ENCODE data around the gene PHLDB1. TPM values are rescaled to one million over a fixed set of nuclear protein-coding genes. Genes with fewer than 3 reads are reported as not detected.

Gene PHLDB1
- total RNA-seq, 3 donors from 2014 or later, result 79.4 to 116 (median 115) TPM

- intact Hi-C loops (cut with DNase I, micrococcal nuclease), result no loop called here
- Histone ChIP-seq H3K4me3 (no peak overlapping the region), H3K4me1 (ENCODE audit: low read depth) (peaks cover 14% of the 10 kb centered on the region), H3K9me3 (no peaks in the 10 kb centered on the region), H3K36me3 (ENCODE audit: low read depth) (no peaks in the 10 kb centered on the region)
- ATAC-seq (no peak), DNase-seq (no peak)
- no peak for TF ChIP-seq CTCF (IDR thresholded peaks at IDR 0.05)
Measured at GRCh38 chr11:118643142-118643994, 36.0 kb downstream of the PHLDB1 start.

GRCh38 chr11:118643995-118644345 lies 36.6 kb downstream of the PHLDB1 start:
- no peak for ATAC-seq
- Histone ChIP-seq H3K4me3 (no peak overlapping the region), H3K4me1 (ENCODE audit: low read depth) (peaks cover 14% of the 10 kb centered on the region), H3K36me3 (ENCODE audit: low read depth) (no peaks in the 10 kb centered on the region), H3K9me3 (no peaks in the 10 kb centered on the region)
- intact Hi-C loops (cut with DNase I, micrococcal nuclease), result no loop called here
- DNase-seq, result no peak
- no peak for TF ChIP-seq CTCF (IDR thresholded peaks at IDR 0.05)

- intact Hi-C loops (cut with DNase I, micrococcal nuclease), result no loop called here
Measured at GRCh38 chr11:118644496-118644895, 37.1 kb downstream of the PHLDB1 start.

GRCh38 chr11:118645066-118645715 lies 37.8 kb downstream of the PHLDB1 start:
- Histone ChIP-seq H3K4me3 (no peak overlapping the region), H3K4me1 (ENCODE audit: low read depth) (peaks cover 14% of the 10 kb centered on the region), H3K36me3 (ENCODE audit: low read depth) (no peaks in the 10 kb centered on the region), H3K9me3 (no peaks in the 10 kb centered on the region)
- ATAC-seq (no peak), DNase-seq (no peak)
- TF ChIP-seq CTCF (IDR thresholded peaks at IDR 0.05), result no peak
- intact Hi-C loops (cut with DNase I, micrococcal nuclease), result no loop called here

More at GRCh38 chr11:118644496-118644895, 37.1 kb downstream of the PHLDB1 start:
- H3K36me3 ChIP-seq (ENCODE audit: low read depth), result no peaks in the 10 kb centered on the region
- H3K4me1 ChIP-seq (ENCODE audit: low read depth), result peaks cover 14% of the 10 kb centered on the region
- ATAC-seq, result no peak
- DNase-seq, result no peak
- no peak overlapping the region for H3K4me3 ChIP-seq
- no peak for TF ChIP-seq CTCF (IDR thresholded peaks at IDR 0.05)
- H3K9me3 ChIP-seq, result no peaks in the 10 kb centered on the region

- Histone ChIP-seq H3K4me3 (no peak overlapping the region), H3K9me3 (no peaks in the 10 kb centered on the region), H3K4me1 (ENCODE audit: low read depth) (peaks cover 6% of the 10 kb centered on the region), H3K36me3 (ENCODE audit: low read depth) (no peaks in the 10 kb centered on the region)
- intact Hi-C loops (cut with DNase I, micrococcal nuclease), result no loop called here
- TF ChIP-seq CTCF (IDR thresholded peaks at IDR 0.05), result no peak
- ATAC-seq (no peak), DNase-seq (no peak)
Measured at GRCh38 chr11:118646393-118646792, 39.0 kb downstream of the PHLDB1 start.

All from mucosa of descending colon (tissue), 3 donors.